GM21515 (cell line): ENCODE data around the gene TENT5A.

Experiments used
- ATAC-seq: cut with Tn5 transposase; IDR thresholded peaks from one replicate; pipeline ENCODE4 v1.9.1; 2021; ENCODE audit not compliant: unreplicated experiment

TENT5A gene

GRCh38 chr6:81772741-81773140, 20.3 kb upstream of the TENT5A start:
- ATAC-seq, result peak; percentile 98

- no peak for ATAC-seq
Observed at GRCh38 chr6:81771097-81771496, 18.6 kb upstream of the TENT5A start.

- no peak for ATAC-seq
Observed at GRCh38 chr6:81770381-81770780, 17.9 kb upstream of the TENT5A start.

GRCh38 chr6:81769824-81770223, 17.3 kb upstream of the TENT5A start:
- ATAC-seq, result no peak

GRCh38 chr6:81768150-81768942, 15.9 kb upstream of the TENT5A start:
- ATAC-seq, result no peak

GRCh38 chr6:81767163-81767891, 14.8 kb upstream of the TENT5A start:
- ATAC-seq, result no peak

- no peak for ATAC-seq
Observed at GRCh38 chr6:81766482-81767069, 14.1 kb upstream of the TENT5A start.

GRCh38 chr6:81764531-81764930, 12.1 kb upstream of the TENT5A start:
- no peak for ATAC-seq

- no peak for ATAC-seq
Observed at GRCh38 chr6:81763968-81764367, 11.5 kb upstream of the TENT5A start.

- no peak for ATAC-seq
Observed at GRCh38 chr6:81763051-81763450, 10.6 kb upstream of the TENT5A start.

- no peak for ATAC-seq
Observed at GRCh38 chr6:81762606-81763005, 10.1 kb upstream of the TENT5A start.

GRCh38 chr6:81762132-81762531, 9.7 kb upstream of the TENT5A start:
- ATAC-seq, result no peak

GRCh38 chr6:81761197-81761596, 8.7 kb upstream of the TENT5A start:
- ATAC-seq, result no peak

- no peak for ATAC-seq
Observed at GRCh38 chr6:81759782-81760181, 7.3 kb upstream of the TENT5A start.

- no peak for ATAC-seq
Observed at GRCh38 chr6:81758221-81758620, 5.7 kb upstream of the TENT5A start.

GRCh38 chr6:81756690-81757089, 4.2 kb upstream of the TENT5A start:
- ATAC-seq, result no peak

- no peak for ATAC-seq
Observed at GRCh38 chr6:81755551-81755950, 3.1 kb upstream of the TENT5A start.

GRCh38 chr6:81754906-81755305, 2.4 kb upstream of the TENT5A start:
- ATAC-seq, result no peak

GRCh38 chr6:81753711-81754577, 1.5 kb upstream of the TENT5A start:
- ATAC-seq, result peak; percentile 32

GRCh38 chr6:81752921-81753710, 635 bp upstream of the TENT5A start:
- peak; percentile 47 for ATAC-seq
